Effector CD8-positive, alpha-beta T cell (primary cell): ENCODE results near the gene ARHGAP42.

ENCODE experiments used
- DNase-seq: peaks from one replicate; lab custom pipeline; 2025; lab: John Stamatoyannopoulos, UW

ARHGAP42 gene

GRCh38 chr11:100801225-100801999 is 114.3 kb downstream of the ARHGAP42 start:
- DNase-seq, result no peak

DNA sequence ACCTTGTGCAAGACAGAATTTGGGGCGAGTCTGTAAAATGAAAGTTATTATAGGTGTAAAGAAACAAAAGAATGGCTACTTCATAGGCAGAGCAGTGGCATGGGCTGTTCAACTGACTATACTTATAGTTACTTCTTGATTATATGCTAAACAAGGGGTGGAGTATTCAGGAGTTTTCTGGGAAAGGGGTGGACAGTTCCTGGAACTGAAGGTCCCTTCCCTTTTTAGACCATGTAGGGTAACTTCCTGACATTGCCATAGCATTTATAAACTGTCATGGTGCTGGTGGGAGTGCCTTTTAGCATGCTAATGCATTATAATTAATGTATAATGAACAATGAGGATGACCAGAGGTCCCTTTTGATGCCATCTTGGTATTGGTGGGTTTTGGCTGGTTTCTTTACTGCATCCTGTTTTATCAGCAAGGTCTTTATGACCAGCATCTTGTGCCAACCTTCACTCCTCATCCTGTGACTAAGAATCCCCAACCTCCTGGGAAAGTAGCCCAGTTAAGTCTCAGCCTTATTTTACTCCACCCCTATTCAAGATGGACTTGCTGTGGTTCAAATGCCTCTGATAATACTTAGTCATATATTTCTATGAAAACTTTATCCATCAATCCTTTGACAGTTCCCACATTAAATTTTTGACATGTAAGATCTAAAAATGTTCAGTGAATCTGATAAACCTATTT is 118.6 kb downstream of the ARHGAP42 start:
- no peak for DNase-seq

- DNase-seq, result no peak
These were observed 119.2 kb downstream of the ARHGAP42 start for GRCh38 chr11:100806296-100806695.

- DNase-seq, result no peak
These were observed 121.9 kb downstream of the ARHGAP42 start for GRCh38 chr11:100808904-100809491.

DNA sequence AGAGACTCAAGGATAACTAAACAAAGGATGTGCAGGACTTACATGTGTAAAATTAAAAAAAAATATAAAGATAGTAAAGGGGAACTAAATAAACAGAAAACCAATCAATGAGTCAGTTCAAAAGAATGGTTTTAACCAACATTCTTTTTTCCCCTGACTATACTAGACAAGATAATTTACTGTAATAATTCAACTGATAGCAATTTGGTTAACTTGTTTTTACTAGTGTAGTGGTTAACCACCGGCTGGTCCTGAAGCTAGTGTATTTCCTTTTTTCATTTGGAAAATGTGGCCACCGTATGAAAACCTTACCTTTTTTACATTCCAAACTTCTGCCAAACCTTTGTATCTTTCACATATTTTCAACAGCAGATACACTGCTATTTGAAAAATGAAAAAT is 123.1 kb downstream of the ARHGAP42 start:
- no peak for DNase-seq

- DNase-seq, result no peak
These were observed 123.6 kb downstream of the ARHGAP42 start for GRCh38 chr11:100810666-100811065.

DNA sequence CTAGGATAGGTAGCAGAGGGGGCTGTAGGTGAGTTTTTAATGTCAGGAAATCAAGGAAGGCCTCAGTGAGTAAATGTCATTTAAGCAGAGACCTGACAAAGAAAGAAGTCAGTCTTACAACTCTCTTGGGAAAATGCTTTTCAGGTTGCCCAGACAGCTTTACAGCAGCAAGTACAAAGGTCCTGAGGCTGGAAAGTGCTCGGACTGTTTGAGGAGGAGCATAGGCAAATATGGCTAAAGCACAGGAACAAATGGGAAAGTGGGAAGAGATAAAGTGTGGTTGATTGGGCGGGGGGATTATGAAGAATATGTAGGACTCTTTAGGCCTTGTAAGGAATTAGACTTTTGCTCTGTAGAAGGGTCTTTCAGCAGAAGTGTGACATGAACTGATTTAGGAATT is 125.4 kb downstream of the ARHGAP42 start:
- DNase-seq, result no peak

DNA sequence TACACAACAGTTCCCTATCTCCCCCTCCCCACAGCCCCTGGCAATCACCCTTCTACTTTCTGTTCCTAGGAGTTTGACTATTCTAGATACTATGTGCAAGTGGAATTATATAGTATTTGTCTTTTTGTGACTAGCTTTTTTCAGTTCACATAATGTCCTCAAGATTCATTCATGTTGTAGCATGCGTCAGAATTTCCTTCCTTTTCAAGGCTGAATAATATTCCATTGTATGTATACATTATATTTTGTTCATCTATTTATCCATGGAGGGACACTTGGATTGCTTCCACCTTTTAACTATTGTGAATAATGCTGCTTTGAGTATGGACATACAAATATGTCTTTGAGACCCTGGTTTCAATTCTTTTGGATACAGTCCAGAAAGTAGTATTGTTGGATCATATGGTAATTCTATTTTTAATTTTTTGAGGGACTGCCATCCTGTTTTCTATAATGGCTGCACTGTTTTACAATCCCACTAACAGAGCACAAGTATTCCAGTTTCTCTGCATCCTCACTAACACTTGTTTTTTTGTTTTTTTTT is 128.8 kb downstream of the ARHGAP42 start:
- DNase-seq, result no peak

DNA sequence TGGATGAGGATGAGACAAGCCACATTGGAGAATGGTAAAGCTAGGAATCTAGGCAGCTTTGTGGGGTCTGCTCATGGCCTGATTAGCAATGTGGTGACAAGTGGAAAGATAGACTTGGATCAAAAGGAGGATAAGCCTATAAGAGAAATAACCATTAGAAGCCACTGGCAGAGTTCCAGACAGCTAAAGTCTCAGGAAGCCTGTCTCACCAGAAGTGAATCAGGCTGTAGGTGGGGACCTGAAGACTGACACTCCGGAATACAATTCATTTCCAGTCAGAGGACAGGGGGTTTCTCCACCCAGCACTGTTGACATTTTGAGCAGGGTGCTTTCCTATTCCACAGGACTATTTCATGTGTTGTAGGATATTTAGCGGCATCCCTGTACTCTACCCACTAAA is 129.7 kb downstream of the ARHGAP42 start:
- DNase-seq, result no peak

GRCh38 chr11:100817620-100818019 is 130.5 kb downstream of the ARHGAP42 start:
- no peak for DNase-seq

GRCh38 chr11:100820621-100821020 is 133.5 kb downstream of the ARHGAP42 start:
- no peak for DNase-seq

GRCh38 chr11:100821198-100821597 is 134.1 kb downstream of the ARHGAP42 start:
- no peak for DNase-seq

DNA sequence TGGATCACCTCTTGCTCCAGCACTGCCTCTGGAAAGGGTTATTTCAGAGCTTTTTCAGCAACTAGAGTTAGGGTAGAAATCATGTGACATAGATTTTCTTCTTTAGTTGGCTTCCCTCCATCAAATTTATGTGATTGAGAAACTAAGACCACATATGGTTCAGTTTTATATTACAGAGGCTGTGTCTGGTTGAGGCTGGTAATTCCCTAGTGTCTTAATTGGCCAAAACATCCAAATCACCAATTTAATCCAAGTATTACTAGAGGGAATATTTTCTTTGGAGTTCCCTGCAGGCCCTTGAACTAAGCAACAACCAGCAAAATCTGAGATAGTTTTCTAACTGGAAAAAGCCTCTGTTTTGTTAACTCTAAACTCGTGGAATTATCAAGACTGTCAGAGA is 136.3 kb downstream of the ARHGAP42 start:
- DNase-seq, result no peak

- no peak for DNase-seq
These were observed 137.1 kb downstream of the ARHGAP42 start for GRCh38 chr11:100824041-100824809.

- DNase-seq, result no peak
These were observed 138.5 kb downstream of the ARHGAP42 start for GRCh38 chr11:100825626-100826025.

GRCh38 chr11:100827934-100828661 is 141.0 kb downstream of the ARHGAP42 start:
- DNase-seq, result no peak

- DNase-seq, result no peak
These were observed 143.2 kb downstream of the ARHGAP42 start for GRCh38 chr11:100830274-100830673.

DNA sequence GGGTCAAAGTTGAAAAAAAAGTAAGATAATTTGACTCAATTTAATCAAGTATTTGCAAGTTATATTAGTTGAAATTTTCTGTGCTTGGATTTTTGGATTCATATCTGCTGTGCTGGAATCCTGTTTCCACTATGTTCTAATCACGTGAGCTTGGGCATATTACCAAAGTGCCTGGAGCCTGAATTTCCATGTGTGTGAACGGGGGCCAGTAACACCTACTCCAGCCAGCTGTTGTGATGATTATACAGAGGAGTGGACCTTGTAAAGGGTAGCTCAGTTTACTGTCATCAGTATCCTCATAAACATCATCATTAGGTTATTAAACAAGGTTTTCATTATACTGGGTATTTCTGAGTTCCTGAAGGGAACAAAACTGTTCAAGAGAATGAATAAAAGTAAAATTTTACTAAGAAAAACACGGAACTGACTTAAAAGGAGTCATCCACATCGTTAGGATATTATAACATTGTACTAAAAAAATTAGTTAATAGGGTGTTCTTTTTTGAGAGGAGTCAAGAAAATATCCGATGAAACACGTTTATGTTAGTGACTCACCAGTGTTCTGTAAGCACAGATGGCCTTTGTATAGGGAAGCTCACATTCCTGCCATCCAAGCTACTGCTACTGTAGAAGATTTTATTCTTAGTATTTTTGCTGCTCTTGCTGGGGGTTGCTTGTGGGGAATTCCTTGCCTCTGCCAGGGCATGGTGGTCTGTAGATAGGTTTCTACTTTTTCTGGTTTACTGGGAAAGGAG is 144.1 kb downstream of the ARHGAP42 start:
- no peak for DNase-seq

- no peak for DNase-seq
These were observed 144.9 kb downstream of the ARHGAP42 start for GRCh38 chr11:100831929-100832494.

DNA sequence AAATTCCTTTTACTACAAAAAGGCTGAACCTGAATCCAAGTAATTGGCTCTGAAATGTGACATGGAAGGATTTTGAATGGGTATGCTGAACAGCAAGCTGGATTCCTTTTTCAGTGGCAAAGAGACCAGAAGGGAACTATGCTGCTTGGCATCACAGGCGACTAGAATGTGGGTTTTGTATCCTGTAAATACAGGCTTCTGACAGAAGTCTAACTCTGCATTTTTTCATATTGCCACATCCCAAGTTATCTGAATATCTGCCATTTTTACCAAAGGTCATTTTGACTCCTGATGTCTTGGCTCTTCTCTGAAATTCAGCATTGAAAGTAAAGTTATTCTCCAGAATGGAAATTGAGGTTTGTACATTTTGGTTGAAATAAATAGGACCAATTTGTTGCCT is 145.7 kb downstream of the ARHGAP42 start:
- no peak for DNase-seq
